ENCODE data around the gene NBPF12.
"Not testable (repeated sequence)": the region's sequence is repeated elsewhere in the genome, so short reads cannot be mapped to it uniquely, and the experiment has no call there.

- TF ChIP-seq, protein P1, sequence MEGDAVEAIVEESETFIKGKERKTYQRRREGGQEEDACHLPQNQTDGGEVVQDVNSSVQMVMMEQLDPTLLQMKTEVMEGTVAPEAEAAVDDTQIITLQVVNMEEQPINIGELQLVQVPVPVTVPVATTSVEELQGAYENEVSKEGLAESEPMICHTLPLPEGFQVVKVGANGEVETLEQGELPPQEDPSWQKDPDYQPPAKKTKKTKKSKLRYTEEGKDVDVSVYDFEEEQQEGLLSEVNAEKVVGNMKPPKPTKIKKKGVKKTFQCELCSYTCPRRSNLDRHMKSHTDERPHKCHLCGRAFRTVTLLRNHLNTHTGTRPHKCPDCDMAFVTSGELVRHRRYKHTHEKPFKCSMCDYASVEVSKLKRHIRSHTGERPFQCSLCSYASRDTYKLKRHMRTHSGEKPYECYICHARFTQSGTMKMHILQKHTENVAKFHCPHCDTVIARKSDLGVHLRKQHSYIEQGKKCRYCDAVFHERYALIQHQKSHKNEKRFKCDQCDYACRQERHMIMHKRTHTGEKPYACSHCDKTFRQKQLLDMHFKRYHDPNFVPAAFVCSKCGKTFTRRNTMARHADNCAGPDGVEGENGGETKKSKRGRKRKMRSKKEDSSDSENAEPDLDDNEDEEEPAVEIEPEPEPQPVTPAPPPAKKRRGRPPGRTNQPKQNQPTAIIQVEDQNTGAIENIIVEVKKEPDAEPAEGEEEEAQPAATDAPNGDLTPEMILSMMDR (IDR thresholded peaks at IDR 0.05), result not testable (repeated sequence)
- not testable (repeated sequence) for TF ChIP-seq TEAD4 (CRISPR knock-in tag; IDR thresholded peaks at IDR 0.05); E2F4 (CRISPR knock-in tag; IDR thresholded peaks at IDR 0.05; ENCODE audit: borderline replicate concordance, low read depth)
Observed at GRCh38 chr1:146930225-146930624, 7.9 kb upstream of the NBPF12 start.

Data from WTC11 (cell line).